ENCODE data around the gene CNOT3. TPM values are rescaled to one million over a fixed set of nuclear protein-coding genes. Genes with fewer than 3 reads are reported as not detected.

CNOT3 gene
- total and polyA plus RNA-seq, 2 of the 13 experiments (the other 11 are each of a cell fraction or from before 2014, with no cell fraction given): 4.3 to 5.8 TPM

- H3K27ac ChIP-seq (ENCODE audit: extremely low read length, insufficient read depth, low read length): peak within 1 kb of the TSS; percentile 90
- in situ Hi-C loops (cut with HindIII; ENCODE audit: extremely low pct_ligation_motif_present, low pct_unique_long_range_greater_than_20kb) (no loop called here), intact Hi-C loops (cut with micrococcal nuclease; ENCODE audit: unreplicated experiment) (loop anchor here (1.0 to 2.0 kb wide), 2 partner anchors 27 to 71 kb away; no protein-coding TSS in a partner anchor)
- peak within 1 kb of the TSS; percentile 75 to 93 (median 80) for H3K4me3 ChIP-seq (replicated peaks in 1 of 3; ENCODE audit: insufficient read depth in 1 of 3, low read depth in 2 of 3, low read length in 3 of 3)
- CTCF ChIA-PET (ENCODE audit: low intra/inter-chr PET ratio, low total read pairs): no interaction called here
- no peaks in the 10 kb centered on the region for H3K9me3 ChIP-seq (ENCODE audit: low read length)
- H3K36me3 ChIP-seq (replicated peaks in 1 of 2; ENCODE audit: control insufficient read depth in 1 of 2, insufficient read depth in 2 of 2, low read length in 2 of 2): peaks cover 9 to 33% of the 10 kb centered on the region in 2 experiments
- peak; percentile 98 for FAIRE-seq
- ATAC-seq: peak; percentile 94
- H3K4me1 ChIP-seq (ENCODE audit: insufficient read depth, low read length): peaks cover 13% of the 10 kb centered on the region
- peak within 1 kb of the TSS; percentile 88 for H3K9ac ChIP-seq (ENCODE audit: insufficient read depth, low read depth, low read length)
- peak within 1 kb of the TSS; percentile 97 for H3K4me2 ChIP-seq (ENCODE audit: low read depth, low read length)
- H4K20me1 ChIP-seq (ENCODE audit: insufficient read depth, low read length): no peaks in the 10 kb centered on the region
- peak within 1 kb of the TSS; percentile 85 for H2AFZ ChIP-seq (ENCODE audit: low read length)
- POLR2A ChIA-PET: interaction anchor here (0.9 to 3.2 kb wide), 9 partner anchors 9 to 50 kb away, joined by 3 to 48 read pairs (median 7); partner anchors contain the start of genes CNOT3, MBOAT7, PRPF31 and RPS9
- peaks cover 13% of the 10 kb centered on the region for H3K79me2 ChIP-seq (ENCODE audit: insufficient read depth, low read length)
- BruUV-seq (replicated peaks): no TSS peak
- DNase-seq (ENCODE audit: low spot score): peak; percentile 100
- no peaks in the 10 kb centered on the region; a peak in 1 of 5 replicates for H3K27me3 ChIP-seq (ENCODE audit: control insufficient read depth in 1 of 2, insufficient read depth in 2 of 2, low read length in 2 of 2)
- under 1% methylated on average over 41 of the region's 72 CpGs for WGBS (ENCODE audit: low lambda C conversion rate)
- TF ChIP-seq PITX1 (CRISPR knock-in tag; IDR thresholded peaks at IDR 0.05): peak; percentile 35; the same call in 1 of the 2 replicates
- no peak; the same call in 1 of the 2 replicates for TF ChIP-seq CEBPG (CRISPR knock-in tag; IDR thresholded peaks at IDR 0.05)
- TF ChIP-seq ZNF547 (CRISPR knock-in tag; IDR thresholded peaks at IDR 0.05): peak; percentile 26; the same call in 1 of the 2 replicates
- 0 out of 2 replicates have a peak, but pooled peaks have one; percentile 4 for TF ChIP-seq ZKSCAN8 (CRISPR knock-in tag; IDR thresholded peaks at IDR 0.05; ENCODE audit: borderline replicate concordance)
- TF ChIP-seq POGK (CRISPR knock-in tag; conservative IDR thresholded peaks at IDR 0.05): peak; percentile 16; the same call in 1 of the 2 replicates
- no peak for TF ChIP-seq ZNF83 (CRISPR knock-in tag; IDR thresholded peaks at IDR 0.05; ENCODE audit: borderline replicate concordance)
- 0 out of 2 replicates have a peak, but pooled peaks have one; percentile 23 for TF ChIP-seq THRA (CRISPR knock-in tag; IDR thresholded peaks at IDR 0.05; ENCODE audit: borderline replicate concordance)
- TF ChIP-seq ZFY (CRISPR knock-in tag; IDR thresholded peaks at IDR 0.05): peak; percentile 55
- no peak for TF ChIP-seq ZBTB39 (CRISPR knock-in tag; IDR thresholded peaks at IDR 0.05)
- no peak for TF ChIP-seq ZNF577 (CRISPR knock-in tag; IDR thresholded peaks at IDR 0.05; ENCODE audit: borderline replicate concordance, low read depth)
- no peak for TF ChIP-seq DDIT3 (CRISPR knock-in tag; IDR thresholded peaks at IDR 0.05)
- TF ChIP-seq ZNF253 (CRISPR knock-in tag; IDR thresholded peaks at IDR 0.05; ENCODE audit: borderline replicate concordance): no peak
- TF ChIP-seq LRRFIP1 (CRISPR knock-in tag; conservative IDR thresholded peaks at IDR 0.05): no peak
- TF ChIP-seq MLLT10 (CRISPR knock-in tag; IDR thresholded peaks at IDR 0.05): no peak
These were observed 22.0 kb downstream of the CNOT3 start, which contains the start of gene LENG1 for GRCh38 chr19:54159352-54160181. LENG1 (minus strand) TSS chr19:54159721; CDS start chr19:54159695, 26 bp downstream.

All from HepG2 (cell line).